GM23338 (cell line): ENCODE results near the gene PAFAH2. TPM values are rescaled to one million over a fixed set of nuclear protein-coding genes. Genes with fewer than 3 reads are reported as not detected.

Experiments
- ATAC-seq: fragments of 200-7000 bp; cut with Tn5 transposase; 3 replicates; pipeline ENCODE4 v1.9.1; 2020
- DNase-seq: peaks from one replicate; pipeline ENCODE4 v3.0.0-alpha.2; 2015; ENCODE audit warnings: low spot score
- H2AFZ ChIP-seq: fragments of 200-600 bp; sonication (generic); 2 replicates; pipeline ENCODE4 v1.8.0; 2016; ENCODE audit warnings: antibody characterized with exemption, mild to moderate bottlenecking, moderate library complexity
- H3F3A ChIP-seq: fragments of 200-600 bp; sonication (generic); replicated peaks from 2 replicates; pipeline ENCODE4 v1.8.0; 2017; ENCODE audit warnings: antibody characterized with exemption, mixed run types, low read depth
- H3K27ac ChIP-seq: fragments of 200-600 bp; sonication (generic); 2 replicates; pipeline ENCODE4 v1.6.1; 2016; ENCODE audit warnings: low read depth
- H3K27me3 ChIP-seq: fragments of 200-600 bp; sonication (generic); 2 replicates; pipeline ENCODE4 v1.8.0; 2016; ENCODE audit warnings: mild to moderate bottlenecking, mixed run types, moderate library complexity; ENCODE audit not compliant: insufficient read depth
- H3K36me3 ChIP-seq: fragments of 200-600 bp; sonication (generic); 2 replicates; pipeline ENCODE4 v1.8.0; 2016; ENCODE audit warnings: mild to moderate bottlenecking; ENCODE audit not compliant: insufficient read depth
- H3K4me1 ChIP-seq: fragments of 200-600 bp; sonication (generic); 2 replicates; pipeline ENCODE4 v1.8.0; 2016; ENCODE audit warnings: mild to moderate bottlenecking, moderate library complexity; ENCODE audit not compliant: insufficient read depth
- H3K4me2 ChIP-seq: fragments of 200-600 bp; sonication (generic); 2 replicates; pipeline ENCODE4 v1.7.1; 2017; ENCODE audit warnings: mixed run types
- H3K4me3 ChIP-seq: fragments of 200-600 bp; sonication (generic); 2 replicates; pipeline ENCODE4 v1.6.1; 2016; ENCODE audit warnings: mixed run types
- H3K79me2 ChIP-seq: fragments of 200-600 bp; sonication (generic); replicated peaks from 2 replicates; pipeline ENCODE4 v1.8.0; 2017; ENCODE audit warnings: mild to moderate bottlenecking; ENCODE audit not compliant: insufficient read depth
- H3K9me2 ChIP-seq: fragments of 200-600 bp; sonication (generic); 2 replicates; pipeline ENCODE4 v1.8.0; 2017; ENCODE audit not compliant: insufficient read depth
- H4K20me1 ChIP-seq: fragments of 200-600 bp; sonication (generic); replicated peaks from 2 replicates; pipeline ENCODE4 v1.8.0; 2017; ENCODE audit warnings: mild to moderate bottlenecking; ENCODE audit not compliant: insufficient read depth
- H3K27ac Mint-ChIP-seq: 2 replicates; pipeline ENCODE4 v1.8.0; 2020; ENCODE audit warnings: inconsistent platforms, mild to moderate bottlenecking, moderate library complexity, mixed read lengths
- H3K27me3 Mint-ChIP-seq: 3 replicates; pipeline ENCODE4 v1.8.0; 2022; ENCODE audit warnings: low read depth, mild to moderate bottlenecking, moderate library complexity, mixed read lengths, inconsistent platforms; ENCODE audit not compliant: insufficient read depth, poor library complexity
- H3K36me3 Mint-ChIP-seq: 3 replicates; pipeline ENCODE4 v1.8.0; 2021; ENCODE audit warnings: low read depth, mild to moderate bottlenecking, inconsistent platforms, moderate library complexity, mixed read lengths
- H3K4me1 Mint-ChIP-seq: 3 replicates; pipeline ENCODE4 v1.8.0; 2020; ENCODE audit warnings: mild to moderate bottlenecking, inconsistent platforms, mixed read lengths
- H3K4me3 Mint-ChIP-seq: 3 replicates; pipeline ENCODE4 v1.8.0; 2021; ENCODE audit warnings: moderate library complexity, mild to moderate bottlenecking, inconsistent platforms, mixed read lengths
- H3K9me3 Mint-ChIP-seq: 3 replicates; pipeline ENCODE4 v1.8.0; 2020; ENCODE audit warnings: moderate library complexity, mild to moderate bottlenecking, inconsistent platforms, mixed read lengths
- EZH2 ChIP-seq: fragments of 200-600 bp; sonication (generic); IDR thresholded peaks from one replicate; pipeline ENCODE4 v1.8.0; 2017; ENCODE audit warnings: antibody characterized with exemption, mild to moderate bottlenecking, low read depth; ENCODE audit not compliant: unreplicated experiment
- EZH2phosphoT487 ChIP-seq: fragments of 200-600 bp; sonication (generic); IDR thresholded peaks from one replicate; pipeline ENCODE4 v1.8.1; 2018; ENCODE audit warnings: antibody characterized with exemption; ENCODE audit not compliant: unreplicated experiment
- JUNB ChIP-seq: IDR thresholded peaks from one replicate; pipeline ENCODE4 v1.6.1; 2016; ENCODE audit warnings: antibody characterized with exemption; ENCODE audit not compliant: unreplicated experiment
- POLR2AphosphoS5 ChIP-seq: IDR thresholded peaks from 2 replicates; pipeline ENCODE4 v1.6.1; 2016; ENCODE audit warnings: antibody characterized with exemption, low read depth
- ZNF114 ChIP-seq: fragments of 250-450 bp; sonication (Bioruptor Pico); IDR thresholded peaks from 2 replicates; pipeline ENCODE4 v1.5.0; 2020; ENCODE audit warnings: mild to moderate bottlenecking, moderate library complexity
- ZNF331 ChIP-seq: fragments of 250-450 bp; sonication (Bioruptor Pico); IDR thresholded peaks from 2 replicates; pipeline ENCODE4 v1.5.0; 2020; ENCODE audit warnings: low read depth, mild to moderate bottlenecking, moderate library complexity
- polyA plus RNA-seq: library from polyadenylated mRNA; unstranded; fragments of >200 nt; fragmentation: Nextera tagmentation; extraction: Ambion mirVana; gene quantifications from 2 replicates; pipeline ENCODE4 v1.2.1, GENCODE V29; 2016
- total RNA-seq: library from RNA; depleted of rRNA; stranded (reverse); fragments of >200 nt; shearing (Covaris generic); gene quantifications from 2 replicates; pipeline ENCODE4 v1.2.3, GENCODE V29; 2014
- TF ChIP-seq, protein P1 (sequence below), 2 experiments: fragments of 200-600 bp in 1 of 2; sonication (generic) in 1 of 2; conservative IDR thresholded peaks; 2 replicates each; pipeline versions ENCODE4 v1.5.1 to v1.6.1; 2016 to 2017; ENCODE audit warnings: antibody characterized with exemption in 2 of 2, low read depth in 2 of 2, mild to moderate bottlenecking in 2 of 2, moderate library complexity in 1 of 2
- TF ChIP-seq, protein P2 (sequence below): fragments of 250-450 bp; sonication (Bioruptor Pico); IDR thresholded peaks from 2 replicates; pipeline ENCODE4 v1.5.0; 2020; ENCODE audit warnings: mild to moderate bottlenecking, moderate library complexity

Gene PAFAH2
- total and polyA plus RNA-seq, 2 experiments from 2014 or later: 5.7 to 10.3 TPM

DNA sequence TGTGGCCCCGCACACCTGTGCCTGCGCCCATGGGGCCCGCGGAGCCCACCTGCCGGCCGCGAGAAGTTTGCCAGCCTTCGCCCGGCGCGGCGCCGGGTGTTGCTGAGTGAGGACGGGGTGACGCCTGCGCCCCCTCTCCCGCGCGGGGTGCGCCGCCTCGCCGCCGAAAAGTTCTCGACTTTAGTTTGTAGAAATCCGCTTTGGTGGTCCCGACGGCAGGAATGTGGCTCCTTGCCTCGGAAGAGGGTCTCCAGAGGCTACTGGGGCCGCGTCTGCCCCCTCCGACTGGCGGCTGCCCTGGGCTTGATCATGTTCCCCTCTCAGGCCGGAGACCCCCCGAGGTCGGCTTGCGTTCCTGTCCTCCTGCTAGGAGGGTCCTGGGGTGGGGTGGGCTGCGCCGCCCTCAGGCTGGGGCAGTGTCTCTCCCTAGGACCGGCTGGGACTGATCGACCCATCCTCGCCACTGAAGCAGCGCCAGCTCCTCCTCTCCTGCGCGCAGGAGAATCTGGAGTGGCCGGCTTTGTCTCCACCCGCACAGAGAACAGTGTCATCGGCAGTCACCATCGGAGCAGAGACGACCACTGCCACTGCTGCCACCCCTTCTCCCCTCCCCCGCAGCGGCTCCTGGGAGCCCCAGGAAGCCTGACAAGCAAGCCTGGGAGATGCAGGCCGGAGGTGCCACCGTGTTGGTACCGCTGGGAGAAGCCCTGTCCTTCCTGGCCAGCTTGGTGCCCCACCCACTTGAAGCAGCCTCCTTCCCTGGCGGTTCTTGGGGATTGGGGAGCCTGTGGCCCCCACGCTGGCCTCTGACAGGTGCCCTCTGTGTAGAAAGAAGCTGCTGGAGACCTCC lies 48.6 kb upstream of the PAFAH2 start (continued):
- TF ChIP-seq ZNF331 (CRISPR knock-in tag): no peak
- TF ChIP-seq ZNF114 (CRISPR knock-in tag): no peak

GRCh38 chr1:26045722-26046245 lies 47.9 kb upstream of the PAFAH2 start, which contains the start of gene SLC30A2:
TSS of gene SLC30A2 (minus strand) at chr1:26046118. CDS start at chr1:26045896, 222 bp downstream.
- ATAC-seq: peak; percentile 67
- Histone ChIP-seq H3K4me3 (peak within 1 kb of the TSS; percentile 60), H3K4me2 (peak within 1 kb of the TSS; percentile 80), H3K9me2 (no peaks in the 10 kb centered on the region), H3F3A (no peaks in the 10 kb centered on the region), H3K79me2 (no peaks in the 10 kb centered on the region), H3K4me1 (no peaks in the 10 kb centered on the region), H3K36me3 (no peaks in the 10 kb centered on the region), H4K20me1 (0 out of 2 replicates have a peak, but pooled peaks cover 4% of the 10 kb centered on the region), H3K27me3 (peaks cover 84% of the 10 kb centered on the region), H2AFZ (peak within 1 kb of the TSS; percentile 90), H3K27ac (no peak within 1 kb of the TSS)
- Mint-ChIP-seq H3K4me1 (peaks cover 5% of the 10 kb centered on the region; the same call in 2 of the 3 replicates), H3K4me3 (peak within 1 kb of the TSS; percentile 69), H3K27me3 (peaks cover 52% of the 10 kb centered on the region), H3K36me3 (no peaks in the 10 kb centered on the region), H3K27ac (no peak within 1 kb of the TSS), H3K9me3 (no peaks in the 10 kb centered on the region)
- TF ChIP-seq EZH2: peak; percentile 40
- no peak for TF ChIP-seq JUNB
- TF ChIP-seq EZH2phosphoT487: peak; percentile 49
- TF ChIP-seq, protein P1, sequence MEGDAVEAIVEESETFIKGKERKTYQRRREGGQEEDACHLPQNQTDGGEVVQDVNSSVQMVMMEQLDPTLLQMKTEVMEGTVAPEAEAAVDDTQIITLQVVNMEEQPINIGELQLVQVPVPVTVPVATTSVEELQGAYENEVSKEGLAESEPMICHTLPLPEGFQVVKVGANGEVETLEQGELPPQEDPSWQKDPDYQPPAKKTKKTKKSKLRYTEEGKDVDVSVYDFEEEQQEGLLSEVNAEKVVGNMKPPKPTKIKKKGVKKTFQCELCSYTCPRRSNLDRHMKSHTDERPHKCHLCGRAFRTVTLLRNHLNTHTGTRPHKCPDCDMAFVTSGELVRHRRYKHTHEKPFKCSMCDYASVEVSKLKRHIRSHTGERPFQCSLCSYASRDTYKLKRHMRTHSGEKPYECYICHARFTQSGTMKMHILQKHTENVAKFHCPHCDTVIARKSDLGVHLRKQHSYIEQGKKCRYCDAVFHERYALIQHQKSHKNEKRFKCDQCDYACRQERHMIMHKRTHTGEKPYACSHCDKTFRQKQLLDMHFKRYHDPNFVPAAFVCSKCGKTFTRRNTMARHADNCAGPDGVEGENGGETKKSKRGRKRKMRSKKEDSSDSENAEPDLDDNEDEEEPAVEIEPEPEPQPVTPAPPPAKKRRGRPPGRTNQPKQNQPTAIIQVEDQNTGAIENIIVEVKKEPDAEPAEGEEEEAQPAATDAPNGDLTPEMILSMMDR (conservative IDR thresholded peaks at IDR 0.05; ENCODE audit: low read depth in 2 of 2): no peak
- TF ChIP-seq, protein P2, sequence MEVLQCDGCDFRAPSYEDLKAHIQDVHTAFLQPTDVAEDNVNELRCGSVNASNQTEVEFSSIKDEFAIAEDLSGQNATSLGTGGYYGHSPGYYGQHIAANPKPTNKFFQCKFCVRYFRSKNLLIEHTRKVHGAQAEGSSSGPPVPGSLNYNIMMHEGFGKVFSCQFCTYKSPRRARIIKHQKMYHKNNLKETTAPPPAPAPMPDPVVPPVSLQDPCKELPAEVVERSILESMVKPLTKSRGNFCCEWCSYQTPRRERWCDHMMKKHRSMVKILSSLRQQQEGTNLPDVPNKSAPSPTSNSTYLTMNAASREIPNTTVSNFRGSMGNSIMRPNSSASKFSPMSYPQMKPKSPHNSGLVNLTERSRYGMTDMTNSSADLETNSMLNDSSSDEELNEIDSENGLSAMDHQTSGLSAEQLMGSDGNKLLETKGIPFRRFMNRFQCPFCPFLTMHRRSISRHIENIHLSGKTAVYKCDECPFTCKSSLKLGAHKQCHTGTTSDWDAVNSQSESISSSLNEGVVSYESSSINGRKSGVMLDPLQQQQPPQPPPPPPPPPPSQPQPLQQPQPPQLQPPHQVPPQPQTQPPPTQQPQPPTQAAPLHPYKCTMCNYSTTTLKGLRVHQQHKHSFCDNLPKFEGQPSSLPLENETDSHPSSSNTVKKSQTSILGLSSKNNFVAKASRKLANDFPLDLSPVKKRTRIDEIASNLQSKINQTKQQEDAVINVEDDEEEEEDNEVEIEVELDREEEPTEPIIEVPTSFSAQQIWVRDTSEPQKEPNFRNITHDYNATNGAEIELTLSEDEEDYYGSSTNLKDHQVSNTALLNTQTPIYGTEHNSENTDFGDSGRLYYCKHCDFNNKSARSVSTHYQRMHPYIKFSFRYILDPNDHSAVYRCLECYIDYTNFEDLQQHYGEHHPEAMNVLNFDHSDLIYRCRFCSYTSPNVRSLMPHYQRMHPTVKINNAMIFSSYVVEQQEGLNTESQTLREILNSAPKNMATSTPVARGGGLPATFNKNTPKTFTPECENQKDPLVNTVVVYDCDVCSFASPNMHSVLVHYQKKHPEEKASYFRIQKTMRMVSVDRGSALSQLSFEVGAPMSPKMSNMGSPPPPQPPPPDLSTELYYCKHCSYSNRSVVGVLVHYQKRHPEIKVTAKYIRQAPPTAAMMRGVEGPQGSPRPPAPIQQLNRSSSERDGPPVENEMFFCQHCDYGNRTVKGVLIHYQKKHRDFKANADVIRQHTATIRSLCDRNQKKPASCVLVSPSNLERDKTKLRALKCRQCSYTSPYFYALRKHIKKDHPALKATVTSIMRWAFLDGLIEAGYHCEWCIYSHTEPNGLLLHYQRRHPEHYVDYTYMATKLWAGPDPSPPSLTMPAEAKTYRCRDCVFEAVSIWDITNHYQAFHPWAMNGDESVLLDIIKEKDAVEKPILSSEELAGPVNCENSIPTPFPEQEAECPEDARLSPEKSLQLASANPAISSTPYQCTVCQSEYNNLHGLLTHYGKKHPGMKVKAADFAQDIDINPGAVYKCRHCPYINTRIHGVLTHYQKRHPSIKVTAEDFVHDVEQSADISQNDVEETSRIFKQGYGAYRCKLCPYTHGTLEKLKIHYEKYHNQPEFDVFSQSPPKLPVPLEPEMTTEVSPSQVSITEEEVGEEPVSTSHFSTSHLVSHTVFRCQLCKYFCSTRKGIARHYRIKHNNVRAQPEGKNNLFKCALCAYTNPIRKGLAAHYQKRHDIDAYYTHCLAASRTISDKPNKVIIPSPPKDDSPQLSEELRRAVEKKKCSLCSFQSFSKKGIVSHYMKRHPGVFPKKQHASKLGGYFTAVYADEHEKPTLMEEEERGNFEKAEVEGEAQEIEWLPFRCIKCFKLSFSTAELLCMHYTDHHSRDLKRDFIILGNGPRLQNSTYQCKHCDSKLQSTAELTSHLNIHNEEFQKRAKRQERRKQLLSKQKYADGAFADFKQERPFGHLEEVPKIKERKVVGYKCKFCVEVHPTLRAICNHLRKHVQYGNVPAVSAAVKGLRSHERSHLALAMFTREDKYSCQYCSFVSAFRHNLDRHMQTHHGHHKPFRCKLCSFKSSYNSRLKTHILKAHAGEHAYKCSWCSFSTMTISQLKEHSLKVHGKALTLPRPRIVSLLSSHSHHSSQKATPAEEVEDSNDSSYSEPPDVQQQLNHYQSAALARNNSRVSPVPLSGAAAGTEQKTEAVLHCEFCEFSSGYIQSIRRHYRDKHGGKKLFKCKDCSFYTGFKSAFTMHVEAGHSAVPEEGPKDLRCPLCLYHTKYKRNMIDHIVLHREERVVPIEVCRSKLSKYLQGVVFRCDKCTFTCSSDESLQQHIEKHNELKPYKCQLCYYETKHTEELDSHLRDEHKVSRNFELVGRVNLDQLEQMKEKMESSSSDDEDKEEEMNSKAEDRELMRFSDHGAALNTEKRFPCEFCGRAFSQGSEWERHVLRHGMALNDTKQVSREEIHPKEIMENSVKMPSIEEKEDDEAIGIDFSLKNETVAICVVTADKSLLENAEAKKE (CRISPR knock-in tag): no peak
- no peak for TF ChIP-seq POLR2AphosphoS5
- DNase-seq: peak; percentile 67
